Activated CD8-positive, alpha-beta memory T cell treated with anti-CD3 and anti-CD28 coated beads, Interleukin-2, amount 10 ng/mL, durations not matched to agents 7 days and 5 days (primary cell): ENCODE measurements around the gene CATSPERD. TPM values are rescaled to one million over a fixed set of nuclear protein-coding genes. Genes with fewer than 3 reads are reported as not detected.

Experiments used
- ATAC-seq: fragments of 150-1000 bp; cut with Tn5 transposase; one replicate; pipeline ENCODE4 v1.10.0; 2021; ENCODE audit warnings: moderate library complexity
- CTCF ChIA-PET: fragments of 350-600 bp; sonication (Branson Sonifier 250); formaldehyde crosslinking; loops from one replicate; lab custom pipeline; 2021; ENCODE audit warnings: antibody characterized with exemption; lab: Charles Lee
- DNase-seq: peaks from one replicate; pipeline ENCODE4 v3.0.0-alpha.2; 2020
- H3K27ac Mint-ChIP-seq: one replicate; pipeline ENCODE4 v1.8.0; 2021; ENCODE audit warnings: mild to moderate bottlenecking, mixed read lengths
- H3K27me3 Mint-ChIP-seq: one replicate; pipeline ENCODE4 v1.8.0; 2021; ENCODE audit warnings: mixed read lengths
- H3K36me3 Mint-ChIP-seq: one replicate; pipeline ENCODE4 v1.8.0; 2021; ENCODE audit warnings: mild to moderate bottlenecking, mixed read lengths
- H3K4me1 Mint-ChIP-seq: one replicate; pipeline ENCODE4 v1.8.0; 2021; ENCODE audit warnings: mixed read lengths
- H3K4me3 Mint-ChIP-seq: one replicate; pipeline ENCODE4 v1.8.0; 2021; ENCODE audit warnings: mild to moderate bottlenecking, moderate library complexity, mixed read lengths
- H3K9me3 Mint-ChIP-seq: one replicate; pipeline ENCODE4 v1.8.0; 2022; ENCODE audit warnings: low read depth, mixed read lengths
- total RNA-seq, 2 experiments: library from RNA; stranded (reverse); gene quantifications; one replicate each; pipeline ENCODE4 v1.2.3, GENCODE V29; 2021

The CATSPERD gene, protein sequence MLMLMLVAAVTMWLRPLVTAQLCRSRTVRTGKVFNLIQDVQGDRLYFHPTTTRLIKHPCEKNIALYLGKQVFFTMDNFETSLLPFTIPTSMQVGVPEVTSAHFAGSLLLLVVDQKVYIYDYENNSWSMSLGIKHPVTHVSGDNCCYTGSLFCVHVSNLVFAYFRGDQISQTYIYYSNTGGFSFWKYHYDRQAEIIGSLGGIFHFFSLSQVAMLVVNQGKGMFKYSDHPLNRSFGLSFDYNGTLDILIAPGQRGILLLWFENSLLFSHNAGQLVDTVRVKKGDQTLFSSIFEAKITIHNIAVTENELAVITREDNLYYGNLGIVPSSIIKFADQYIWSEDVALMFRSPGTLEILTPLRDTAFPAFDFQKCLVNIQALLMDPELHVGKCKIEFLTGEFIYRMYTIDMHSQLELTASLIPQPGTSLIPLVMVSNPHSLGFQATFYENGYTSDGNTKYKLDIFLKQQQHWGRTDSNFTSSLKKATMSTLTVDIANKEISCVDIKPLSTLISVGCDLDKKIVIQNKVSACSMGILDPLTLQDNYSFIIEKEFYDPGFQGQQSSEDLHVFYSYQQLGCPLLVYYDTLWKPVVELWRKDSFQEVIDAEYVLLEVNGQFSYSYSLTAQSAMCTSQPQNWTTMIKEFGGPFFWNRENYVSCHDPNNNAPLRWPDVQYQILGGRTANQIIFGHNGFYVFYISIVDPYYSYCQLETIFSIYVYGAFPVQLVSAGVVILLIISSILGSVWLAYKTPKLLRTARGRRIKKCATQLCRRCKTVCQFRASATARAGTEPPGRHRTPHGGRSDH
- total RNA-seq: not detected

DNA sequence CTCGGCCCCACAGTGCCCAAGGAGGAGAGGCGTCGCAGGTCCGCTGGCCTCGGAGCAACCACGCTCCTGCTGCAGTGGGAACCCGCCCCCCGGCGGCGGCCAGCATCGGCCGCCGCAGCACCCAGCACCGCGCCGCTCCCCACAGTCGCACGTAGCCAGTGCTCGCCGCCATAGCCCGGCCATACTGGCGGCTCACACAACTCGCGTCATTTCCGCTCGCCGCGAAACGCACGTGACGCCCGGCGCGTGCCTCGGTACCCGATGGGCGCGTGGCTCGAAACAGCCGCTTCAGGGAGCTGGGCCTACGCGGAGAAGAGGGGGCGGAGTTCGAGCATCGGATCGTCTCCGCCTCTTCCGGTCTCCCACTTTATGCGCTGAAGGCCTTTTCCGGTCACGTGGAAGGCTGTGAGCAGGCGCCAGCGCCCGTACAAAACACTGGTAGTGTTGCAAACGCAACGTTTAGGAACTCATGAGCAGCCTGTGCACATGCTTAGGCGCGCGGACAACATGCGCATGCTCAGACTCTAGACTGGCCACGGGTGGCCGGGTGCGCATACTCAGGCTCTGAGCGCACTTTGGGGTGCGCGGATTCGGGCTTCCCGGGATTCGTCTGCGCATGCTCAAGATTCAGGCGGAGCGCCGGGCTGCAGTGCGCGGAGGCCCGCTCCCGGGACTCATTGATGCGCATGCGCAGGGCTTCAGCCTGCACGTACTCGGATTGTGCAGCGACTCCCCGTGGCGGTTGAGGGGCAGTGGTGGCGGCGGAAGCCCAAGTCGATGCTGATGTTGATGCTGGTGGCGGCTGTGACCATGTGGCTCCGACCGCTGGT is at the start of gene CATSPERD, which contains the start of gene LONP1:
TSS of gene CATSPERD (plus strand) at position 677 of the 830 bp plus-strand sequence. CDS start at position 778, 101 bp downstream.
TSS of gene LONP1 (minus strand) at position 186 of the 830 bp plus-strand sequence. CDS start at position 172, 14 bp downstream.
- Mint-ChIP-seq H3K9me3 (no peaks in the 10 kb centered on the region), H3K27ac (peak within 1 kb of the TSS; percentile 98), H3K27me3 (no peaks in the 10 kb centered on the region), H3K4me1 (peaks cover 37% of the 10 kb centered on the region), H3K36me3 (peaks cover 19% of the 10 kb centered on the region), H3K4me3 (peak within 1 kb of the TSS; percentile 92)
- DNase-seq (peak; percentile 99), ATAC-seq (peak; percentile 88)
- CTCF ChIA-PET: interaction anchor here (0.8 to 6.5 kb wide), 7 partner anchors 32 to 184 kb away, joined by 3 to 122 read pairs (median 5); partner anchors contain the start of genes NDUFA11, RPL36, SAFB and SAFB2

DNA sequence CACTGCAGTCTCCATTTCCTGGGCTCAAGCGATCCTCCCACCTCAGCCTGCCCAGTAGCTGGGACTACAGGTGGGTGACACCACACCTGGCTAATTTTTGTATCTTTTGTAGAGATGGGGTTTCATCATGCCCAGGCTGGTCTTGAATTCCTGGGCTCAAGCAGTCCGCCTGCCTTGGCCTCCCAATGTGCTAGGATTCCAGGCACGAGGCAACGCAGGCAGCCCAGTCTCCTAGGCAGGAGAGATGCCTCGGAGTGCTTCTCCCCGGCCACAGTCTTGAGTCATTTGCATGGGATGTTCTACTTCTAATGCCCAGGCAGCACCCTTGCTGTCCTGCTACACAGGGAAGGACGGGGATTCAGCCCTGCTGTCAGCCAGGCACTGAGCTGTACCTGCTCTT is 48.8 kb upstream of the CATSPERD start:
- Mint-ChIP-seq H3K9me3 (no peaks in the 10 kb centered on the region), H3K4me1 (peaks cover 8% of the 10 kb centered on the region), H3K27ac (no peak overlapping the region), H3K36me3 (peaks cover 31% of the 10 kb centered on the region), H3K27me3 (no peaks in the 10 kb centered on the region), H3K4me3 (no peak overlapping the region)
- CTCF ChIA-PET: interaction anchor here (3.2 kb wide), 1 partner anchor 15 kb away, joined by 10 read pairs; no protein-coding TSS in a partner anchor
- ATAC-seq: no peak
- no peak for DNase-seq

DNA sequence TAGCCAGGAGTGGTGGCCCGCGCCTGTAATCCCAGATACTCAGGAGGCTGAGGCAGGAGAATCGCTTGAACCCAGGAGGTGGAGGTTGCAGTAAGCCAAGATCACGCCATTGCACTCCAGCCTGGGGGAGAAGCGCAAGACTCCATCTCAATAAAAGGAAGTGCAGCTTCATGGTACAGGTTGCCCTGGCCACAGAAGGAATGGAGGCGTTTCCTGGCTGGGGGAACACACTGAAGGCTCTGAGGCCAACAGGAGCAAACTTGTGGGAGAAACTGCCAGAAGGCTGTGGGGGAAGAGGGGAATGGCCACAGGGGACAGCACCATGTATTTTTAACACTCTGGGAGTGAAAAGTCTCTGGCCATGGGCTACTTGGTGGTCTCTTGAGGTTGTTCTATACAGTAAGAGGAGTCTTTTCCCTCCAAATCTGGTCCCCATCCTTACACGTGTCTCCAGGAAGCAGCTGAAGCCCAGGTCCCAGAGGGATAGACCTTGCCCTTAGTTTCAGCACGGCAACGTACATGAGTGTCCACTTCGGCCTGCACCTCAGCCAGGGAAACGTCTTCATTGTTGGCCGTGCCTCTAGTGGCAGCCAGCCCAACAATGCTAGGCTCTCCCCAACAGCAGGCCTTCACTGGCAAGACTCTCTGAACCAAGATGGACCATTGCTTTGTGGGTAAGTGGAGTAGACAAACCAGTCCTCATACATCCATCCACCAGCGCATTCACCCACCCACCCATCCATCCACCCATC is 47.6 kb upstream of the CATSPERD start:
- Mint-ChIP-seq H3K4me1 (peaks cover 8% of the 10 kb centered on the region), H3K4me3 (no peak overlapping the region), H3K27me3 (no peaks in the 10 kb centered on the region), H3K9me3 (no peaks in the 10 kb centered on the region), H3K27ac (no peak overlapping the region), H3K36me3 (peaks cover 22% of the 10 kb centered on the region)
- CTCF ChIA-PET: interaction anchor here (0.5 kb wide), 1 partner anchor 52 kb away, joined by 3 read pairs; no protein-coding TSS in a partner anchor
- DNase-seq (no peak), ATAC-seq (no peak)

DNA sequence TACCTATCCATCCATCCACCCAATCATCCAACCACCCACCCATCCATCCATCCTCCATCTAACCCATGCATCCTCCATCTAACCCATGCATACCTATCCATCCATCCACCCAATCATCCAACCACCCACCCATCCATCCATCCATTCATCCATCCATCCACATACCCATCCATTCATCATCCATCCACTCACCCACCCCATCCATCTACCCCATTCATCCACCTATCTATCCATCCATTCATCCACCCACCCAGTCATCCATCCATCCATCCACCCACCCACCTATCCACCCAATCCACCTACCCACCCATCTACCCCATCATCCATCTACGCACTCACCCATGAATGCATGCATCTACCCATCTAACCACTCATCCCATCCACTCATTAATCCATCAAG is 46.7 kb upstream of the CATSPERD start:
- Mint-ChIP-seq H3K36me3 (peaks cover 20% of the 10 kb centered on the region), H3K9me3 (no peaks in the 10 kb centered on the region), H3K4me3 (no peak overlapping the region), H3K27ac (no peak overlapping the region), H3K27me3 (no peaks in the 10 kb centered on the region), H3K4me1 (peaks cover 8% of the 10 kb centered on the region)
- DNase-seq (no peak), ATAC-seq (no peak)
- CTCF ChIA-PET: no interaction called here

DNA sequence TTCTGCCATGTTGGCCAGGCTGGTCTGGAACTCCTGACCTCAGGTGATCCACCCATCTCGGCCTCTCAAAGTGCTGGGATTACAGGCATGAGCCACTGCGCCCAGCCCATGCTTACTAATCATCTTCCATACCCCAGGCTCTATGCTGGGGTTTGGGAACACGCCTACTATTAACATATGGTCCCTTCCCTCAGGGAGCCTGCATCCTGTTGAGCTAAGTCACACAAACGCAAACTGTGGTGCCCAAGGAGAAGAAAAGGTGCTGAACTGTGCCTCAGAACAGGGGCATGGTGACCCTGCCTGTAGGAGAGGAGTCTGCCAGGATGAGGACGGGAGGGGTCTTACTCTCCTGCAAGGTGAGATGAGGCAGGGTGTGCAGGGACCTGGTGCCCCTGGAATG is 45.7 kb upstream of the CATSPERD start:
- CTCF ChIA-PET: interaction anchor here (1.2 kb wide), 1 partner anchor 10 kb away, joined by 3 read pairs; no protein-coding TSS in a partner anchor
- no peaks in the 10 kb centered on the region for H3K9me3 Mint-ChIP-seq
- H3K27ac Mint-ChIP-seq: no peak overlapping the region
- H3K4me1 Mint-ChIP-seq: peaks cover 13% of the 10 kb centered on the region
- H3K27me3 Mint-ChIP-seq: no peaks in the 10 kb centered on the region
- no peak overlapping the region for H3K4me3 Mint-ChIP-seq
- DNase-seq (no peak), ATAC-seq (no peak)
- H3K36me3 Mint-ChIP-seq: peaks cover 13% of the 10 kb centered on the region

DNA sequence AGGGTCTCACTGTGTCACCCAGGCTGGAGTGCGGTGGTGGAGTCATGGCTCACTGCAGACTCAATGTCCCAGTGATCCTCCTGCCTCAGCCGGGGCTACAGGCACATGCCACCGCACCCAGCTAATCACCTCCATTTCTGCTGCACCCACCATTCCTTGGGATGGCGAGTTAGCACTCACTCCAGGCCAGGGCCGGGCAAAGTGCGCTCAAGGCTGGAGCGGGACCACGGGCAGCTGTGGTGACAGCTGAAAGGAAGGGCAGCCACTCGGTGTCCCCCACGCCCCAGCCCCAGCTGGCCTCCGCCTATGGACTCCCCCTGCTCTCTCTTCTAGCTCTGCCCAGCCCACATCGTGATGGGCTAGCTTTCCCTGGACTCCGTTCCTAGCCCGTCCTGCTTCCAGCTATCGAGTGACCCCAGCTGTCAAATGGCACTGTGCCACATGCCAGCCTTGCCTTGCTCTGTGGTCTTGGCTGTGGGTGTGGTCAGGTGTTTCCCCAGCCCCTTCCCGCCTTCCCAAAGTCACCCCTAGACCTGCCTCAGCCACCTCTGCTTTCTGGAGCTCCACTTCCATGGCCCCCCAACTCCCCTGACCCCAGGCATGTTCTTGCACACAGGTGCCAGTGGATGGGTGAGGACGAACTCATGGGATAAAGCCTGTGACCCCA is 44.2 kb upstream of the CATSPERD start:
- peaks cover 14% of the 10 kb centered on the region for H3K4me1 Mint-ChIP-seq
- DNase-seq (no peak), ATAC-seq (no peak)
- H3K27ac Mint-ChIP-seq: no peak overlapping the region
- no peaks in the 10 kb centered on the region for H3K9me3 Mint-ChIP-seq
- no peak overlapping the region for H3K4me3 Mint-ChIP-seq
- CTCF ChIA-PET: interaction anchor here (1.1 to 1.2 kb wide), 2 partner anchors 35 to 128 kb away, joined by 3 read pairs; partner anchors contain the start of gene NRTN
- H3K36me3 Mint-ChIP-seq: peaks cover 12% of the 10 kb centered on the region
- H3K27me3 Mint-ChIP-seq: no peaks in the 10 kb centered on the region

DNA sequence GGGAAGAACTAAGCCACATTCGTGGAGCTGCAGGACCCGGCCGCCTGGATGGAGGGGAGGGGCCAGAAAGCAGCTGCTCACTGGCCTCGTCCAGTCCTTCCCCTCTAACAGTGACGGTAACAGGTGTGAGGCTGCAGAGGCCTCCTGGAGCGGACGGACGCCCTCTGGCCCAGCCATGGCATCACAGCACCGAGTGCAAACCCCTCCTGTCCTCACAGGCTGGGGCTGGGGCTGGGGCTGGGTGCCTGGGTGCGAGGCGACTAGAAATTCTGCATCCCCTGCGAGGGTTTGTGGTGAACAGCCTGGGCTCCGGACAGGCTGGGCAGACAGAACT is 43.7 kb upstream of the CATSPERD start:
- Mint-ChIP-seq H3K36me3 (peaks cover 11% of the 10 kb centered on the region), H3K27me3 (no peaks in the 10 kb centered on the region), H3K27ac (no peak overlapping the region), H3K4me3 (no peak overlapping the region), H3K4me1 (peaks cover 18% of the 10 kb centered on the region), H3K9me3 (no peaks in the 10 kb centered on the region)
- no peak for ATAC-seq
- CTCF ChIA-PET: interaction anchor here (1.1 kb wide), 1 partner anchor 36 kb away, joined by 3 read pairs; no protein-coding TSS in a partner anchor
- DNase-seq: no peak

DNA sequence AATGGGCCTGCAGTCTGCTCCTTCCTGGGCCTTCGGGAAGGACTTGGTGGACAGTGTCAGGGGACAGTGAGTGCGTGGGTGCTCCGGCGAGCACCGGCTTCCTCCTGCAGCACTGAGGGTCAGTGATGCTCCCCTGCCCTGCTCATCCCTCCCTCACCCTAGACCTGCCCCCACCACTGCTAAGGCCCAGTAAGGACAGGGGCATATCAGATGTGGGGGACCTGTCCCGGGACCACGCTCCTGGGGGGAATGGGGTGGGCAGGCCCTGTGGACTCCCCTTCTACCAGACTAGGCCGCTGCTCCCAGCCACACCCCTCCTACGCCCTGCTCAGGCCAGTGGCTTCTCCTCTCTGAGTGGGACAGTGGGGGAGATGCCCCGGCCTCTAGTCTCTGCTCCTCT is 43.3 kb upstream of the CATSPERD start:
- Mint-ChIP-seq H3K4me3 (no peak overlapping the region), H3K27me3 (no peaks in the 10 kb centered on the region), H3K9me3 (no peaks in the 10 kb centered on the region), H3K36me3 (peaks cover 11% of the 10 kb centered on the region), H3K27ac (no peak overlapping the region), H3K4me1 (peaks cover 18% of the 10 kb centered on the region)
- CTCF ChIA-PET: no interaction called here
- ATAC-seq (no peak), DNase-seq (no peak)

DNA sequence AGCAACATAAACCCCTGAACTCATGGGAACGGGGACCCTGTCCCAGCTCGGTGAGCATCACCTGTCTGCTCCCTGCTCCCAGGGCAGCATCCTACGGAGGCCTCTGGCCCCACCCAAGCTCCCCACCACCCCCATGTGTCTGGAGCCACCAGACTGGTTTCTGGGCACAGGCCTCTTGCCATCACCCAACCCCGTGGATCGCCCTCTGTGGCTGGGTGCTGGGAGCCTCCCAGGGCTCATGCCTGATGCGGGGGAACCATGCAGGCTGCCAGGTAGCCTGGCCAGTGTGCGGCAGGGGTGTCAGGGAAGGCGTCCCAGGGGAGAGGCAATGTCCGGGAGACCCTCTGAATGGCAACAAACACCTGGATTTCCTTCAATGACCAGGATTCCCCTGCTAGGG is 42.9 kb upstream of the CATSPERD start:
- no peaks in the 10 kb centered on the region for H3K9me3 Mint-ChIP-seq
- no peak for ATAC-seq

DNA sequence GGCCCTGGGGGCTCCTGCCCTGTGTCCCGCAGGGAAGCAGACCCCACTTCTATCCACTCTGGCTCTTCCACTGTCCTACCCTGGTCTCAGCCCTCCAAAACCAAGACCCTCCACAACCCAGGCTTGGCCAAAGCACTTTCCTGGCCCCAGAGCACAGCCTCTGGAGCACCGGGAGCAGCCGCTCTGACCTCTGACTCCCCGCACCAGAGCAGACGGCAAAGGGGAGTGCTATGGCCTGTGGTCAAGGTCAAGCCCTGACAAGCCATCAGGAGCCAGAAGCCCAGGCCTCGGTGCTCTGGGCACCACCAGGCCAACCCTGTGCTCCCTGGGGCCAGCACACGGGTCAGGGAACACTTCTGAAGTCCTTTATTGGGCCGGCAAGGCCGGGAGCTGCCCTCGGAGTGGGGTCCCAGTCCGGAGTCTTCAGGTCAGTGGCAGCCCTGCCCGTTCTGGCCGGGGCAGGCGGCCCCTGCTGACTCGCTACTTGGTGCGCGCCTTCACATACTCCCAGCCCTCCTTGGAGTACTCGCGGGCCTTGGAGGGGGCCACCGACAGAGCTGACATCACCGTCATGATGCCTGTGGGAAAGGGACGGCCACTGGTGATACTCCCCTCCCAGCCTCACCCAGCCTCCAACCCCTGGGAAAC is 42.2 kb upstream of the CATSPERD start:
- ATAC-seq (no peak), DNase-seq (no peak)
- CTCF ChIA-PET: interaction anchor here (2.3 kb wide), 1 partner anchor 12 kb away, joined by 12 read pairs; the partner anchor contains the start of gene RPL36
- no peak overlapping the region for H3K27ac Mint-ChIP-seq
- no peak overlapping the region for H3K4me3 Mint-ChIP-seq
- H3K4me1 Mint-ChIP-seq: peaks cover 18% of the 10 kb centered on the region
- no peaks in the 10 kb centered on the region for H3K27me3 Mint-ChIP-seq
- no peaks in the 10 kb centered on the region for H3K9me3 Mint-ChIP-seq
- H3K36me3 Mint-ChIP-seq: peaks cover 7% of the 10 kb centered on the region

More for the DNA sequence above, 42.9 kb upstream of the CATSPERD start:
- Mint-ChIP-seq H3K36me3 (peaks cover 11% of the 10 kb centered on the region), H3K27me3 (no peaks in the 10 kb centered on the region), H3K4me1 (peaks cover 18% of the 10 kb centered on the region), H3K27ac (no peak overlapping the region), H3K4me3 (no peak overlapping the region)
- CTCF ChIA-PET: interaction anchor here (2.3 kb wide), 1 partner anchor 13 kb away, joined by 12 read pairs; the partner anchor contains the start of gene RPL36
- DNase-seq: no peak

DNA sequence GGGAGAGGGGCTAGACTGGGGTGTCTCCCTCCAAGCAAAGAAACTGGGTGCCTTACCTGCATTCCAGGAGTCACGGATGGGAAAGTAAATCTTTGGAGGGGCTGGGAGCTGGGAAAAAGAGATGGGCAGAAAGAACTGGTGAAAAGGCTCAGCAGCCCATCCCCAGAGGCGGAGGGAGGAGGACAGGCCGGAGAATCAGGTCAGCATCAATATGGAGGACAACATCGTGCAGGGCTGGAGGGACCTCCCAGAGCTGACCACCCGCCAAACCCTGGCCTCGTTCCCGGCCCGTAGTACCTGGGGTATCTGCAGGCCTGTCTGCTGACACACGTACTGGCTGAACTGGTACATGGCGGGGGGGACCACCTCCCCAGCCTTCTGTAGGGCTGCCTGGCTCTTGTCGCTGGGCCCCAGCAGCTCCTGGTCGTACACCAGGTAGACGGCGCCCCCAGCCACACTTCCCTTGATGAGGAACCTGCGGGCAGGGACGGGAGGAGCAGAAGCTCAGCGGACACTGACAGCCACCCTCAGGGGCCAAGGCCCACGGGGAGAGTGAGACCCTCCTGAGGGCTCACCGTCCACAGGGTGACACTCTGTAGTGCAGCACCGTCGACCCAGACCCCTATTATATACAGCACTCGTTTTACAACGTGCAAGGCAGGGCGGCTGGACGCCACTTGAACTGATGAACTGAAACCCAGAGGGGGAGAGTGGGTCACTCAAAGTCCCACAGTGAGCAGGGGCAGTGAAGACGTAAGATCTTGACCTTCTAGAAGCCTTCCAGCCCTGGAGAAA is 41.0 kb upstream of the CATSPERD start:
- Mint-ChIP-seq H3K4me1 (peaks cover 18% of the 10 kb centered on the region), H3K36me3 (peaks cover 1% of the 10 kb centered on the region), H3K27me3 (no peaks in the 10 kb centered on the region), H3K27ac (peak overlapping the region; percentile 95), H3K9me3 (no peaks in the 10 kb centered on the region), H3K4me3 (peak overlapping the region; percentile 95)
- CTCF ChIA-PET: interaction anchor here (1.4 to 2.3 kb wide), 3 partner anchors 9 to 42 kb away, joined by 3 to 12 read pairs (median 4); partner anchors contain the start of gene RPL36
- no peak for DNase-seq
- ATAC-seq: no peak
